Measurements from ENCODE around the gene LIN37.

Gene LIN37

GRCh38 chr19:35756377-35757230 lies 8.2 kb downstream of the LIN37 start, which contains the start of gene HSPB6:
HSPB6 (minus strand) TSS chr19:35757029; CDS start chr19:35757008, 21 bp downstream.
- no peaks in the 10 kb centered on the region for H4K20me1 ChIP-seq (ENCODE audit: low read depth, low read length)
- no peak for TF ChIP-seq CTCF (IDR thresholded peaks at IDR 0.05; ENCODE audit: insufficient read depth, low read length, poor library complexity, severe bottlenecking)
- no peak for TF ChIP-seq EZH2phosphoT487 (conservative IDR thresholded peaks at IDR 0.05; ENCODE audit: low read length)
- H3K4me2 ChIP-seq (ENCODE audit: low read depth, low read length, poor library complexity, severe bottlenecking): peak within 1 kb of the TSS; percentile 84
- H3K9me2 ChIP-seq (replicated peaks; ENCODE audit: insufficient read depth, low read length): no peaks in the 10 kb centered on the region
- no peaks in the 10 kb centered on the region for H3K36me3 ChIP-seq (ENCODE audit: low read length)
- no peaks in the 10 kb centered on the region for H3F3A ChIP-seq (ENCODE audit: insufficient read depth)
- H3K27me3 ChIP-seq (ENCODE audit: low read length): no peaks in the 10 kb centered on the region
- peak within 1 kb of the TSS; percentile 69 for H3K4me3 ChIP-seq (ENCODE audit: insufficient read depth, low read length, poor library complexity, severe bottlenecking)
- H3K9ac ChIP-seq (ENCODE audit: low read length): peak within 1 kb of the TSS; percentile 81
- H3K79me2 ChIP-seq (ENCODE audit: insufficient read depth, low read length): peaks cover 17% of the 10 kb centered on the region
- peak within 1 kb of the TSS; percentile 66 for H3K27ac ChIP-seq (ENCODE audit: low read depth, low read length)
- H3K9me3 ChIP-seq (ENCODE audit: insufficient read depth, low read length): no peaks in the 10 kb centered on the region
- no peak within 1 kb of the TSS for H2AFZ ChIP-seq (ENCODE audit: low read depth, low read length, severe bottlenecking)

- H2AFZ ChIP-seq (ENCODE audit: low read depth, low read length, severe bottlenecking): no peak overlapping the region
- peaks cover 17% of the 10 kb centered on the region for H3K79me2 ChIP-seq (ENCODE audit: insufficient read depth, low read length)
- peak overlapping the region; percentile 84 for H3K4me2 ChIP-seq (ENCODE audit: low read depth, low read length, poor library complexity, severe bottlenecking)
- H3K4me3 ChIP-seq (ENCODE audit: insufficient read depth, low read length, poor library complexity, severe bottlenecking): peak overlapping the region; percentile 69
- H3K9ac ChIP-seq (ENCODE audit: low read length): peak overlapping the region; percentile 81
- H3F3A ChIP-seq (ENCODE audit: insufficient read depth): no peaks in the 10 kb centered on the region
- H3K9me3 ChIP-seq (ENCODE audit: insufficient read depth, low read length): no peaks in the 10 kb centered on the region
- no peaks in the 10 kb centered on the region for H3K36me3 ChIP-seq (ENCODE audit: low read length)
- peak overlapping the region; percentile 66 for H3K27ac ChIP-seq (ENCODE audit: low read depth, low read length)
- no peaks in the 10 kb centered on the region for H3K27me3 ChIP-seq (ENCODE audit: low read length)
- H4K20me1 ChIP-seq (ENCODE audit: low read depth, low read length): no peaks in the 10 kb centered on the region
- no peaks in the 10 kb centered on the region for H3K9me2 ChIP-seq (replicated peaks; ENCODE audit: insufficient read depth, low read length)
- TF ChIP-seq CTCF (IDR thresholded peaks at IDR 0.05; ENCODE audit: insufficient read depth, low read length, poor library complexity, severe bottlenecking) (no peak), EZH2phosphoT487 (conservative IDR thresholded peaks at IDR 0.05; ENCODE audit: low read length) (no peak)
Measured at GRCh38 chr19:35757231-35757748, 8.9 kb downstream of the LIN37 start.

GRCh38 chr19:35757749-35758608 lies 9.6 kb downstream of the LIN37 start, which contains the start of gene PROSER3:
PROSER3 (plus strand) TSS chr19:35758176; CDS start chr19:35758216, 40 bp downstream.
- Histone ChIP-seq H3K9ac (ENCODE audit: low read length) (peak within 1 kb of the TSS; percentile 90), H4K20me1 (ENCODE audit: low read depth, low read length) (no peaks in the 10 kb centered on the region), H3K27me3 (ENCODE audit: low read length) (no peaks in the 10 kb centered on the region), H3K79me2 (ENCODE audit: insufficient read depth, low read length) (peaks cover 17% of the 10 kb centered on the region), H3K4me3 (ENCODE audit: insufficient read depth, low read length, poor library complexity, severe bottlenecking) (peak within 1 kb of the TSS; percentile 83), H3K4me2 (ENCODE audit: low read depth, low read length, poor library complexity, severe bottlenecking) (peak within 1 kb of the TSS; percentile 84), H3F3A (ENCODE audit: insufficient read depth) (no peaks in the 10 kb centered on the region), H3K36me3 (ENCODE audit: low read length) (no peaks in the 10 kb centered on the region), H2AFZ (ENCODE audit: low read depth, low read length, severe bottlenecking) (peak within 1 kb of the TSS; percentile 64), H3K9me2 (replicated peaks; ENCODE audit: insufficient read depth, low read length) (no peaks in the 10 kb centered on the region), H3K9me3 (ENCODE audit: insufficient read depth, low read length) (no peaks in the 10 kb centered on the region), H3K27ac (ENCODE audit: low read depth, low read length) (peak within 1 kb of the TSS; percentile 86)
- TF ChIP-seq EZH2phosphoT487 (conservative IDR thresholded peaks at IDR 0.05; ENCODE audit: low read length) (no peak), CTCF (IDR thresholded peaks at IDR 0.05; ENCODE audit: insufficient read depth, low read length, poor library complexity, severe bottlenecking) (no peak)
